Measurements from ENCODE around the gene TMEM39B.
"Not testable (repeated sequence)": the region's sequence is repeated elsewhere in the genome, so short reads cannot be mapped to it uniquely, and the experiment has no call there.

Gene TMEM39B

DNA sequence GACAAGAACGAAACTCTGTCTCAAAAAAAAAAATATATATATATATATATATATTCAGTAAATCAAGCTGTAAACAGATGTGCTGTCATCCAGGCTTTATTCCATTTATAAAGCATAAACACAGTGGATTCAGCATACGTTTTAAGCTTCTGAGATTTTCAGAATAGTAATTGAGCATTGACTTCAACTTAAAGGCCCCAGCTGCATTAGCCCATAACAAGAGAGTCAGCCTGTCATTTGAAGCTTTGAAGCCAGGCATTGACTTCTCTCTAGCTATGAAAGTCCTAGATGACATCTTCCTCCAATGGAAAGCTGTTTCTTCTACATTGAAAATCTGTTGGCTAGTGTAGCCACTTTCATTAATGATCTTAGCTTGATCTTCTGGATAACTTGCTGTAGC lies 41.7 kb downstream of the TMEM39B start:
- DNase-seq: no peak

DNA sequence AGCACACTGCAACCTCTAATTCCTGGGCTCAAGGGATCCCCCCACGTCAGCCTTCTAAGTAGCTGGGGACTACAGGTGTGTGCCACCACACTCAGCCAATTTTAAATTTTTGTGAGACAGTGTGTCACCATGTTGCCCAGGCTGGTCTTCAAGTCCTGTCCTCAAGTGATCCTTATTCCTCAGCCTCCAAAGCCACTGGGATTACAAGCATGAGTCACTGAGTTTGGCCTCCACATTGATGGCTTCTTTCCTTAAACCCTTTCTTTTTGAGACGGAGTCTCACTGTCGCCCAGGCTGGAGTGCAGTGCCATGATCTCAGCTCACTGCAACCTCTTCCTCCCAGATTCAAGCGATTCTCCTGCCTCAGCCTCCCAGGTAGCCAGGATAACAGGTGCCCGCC lies 42.8 kb downstream of the TMEM39B start:
- no peak for DNase-seq

DNA sequence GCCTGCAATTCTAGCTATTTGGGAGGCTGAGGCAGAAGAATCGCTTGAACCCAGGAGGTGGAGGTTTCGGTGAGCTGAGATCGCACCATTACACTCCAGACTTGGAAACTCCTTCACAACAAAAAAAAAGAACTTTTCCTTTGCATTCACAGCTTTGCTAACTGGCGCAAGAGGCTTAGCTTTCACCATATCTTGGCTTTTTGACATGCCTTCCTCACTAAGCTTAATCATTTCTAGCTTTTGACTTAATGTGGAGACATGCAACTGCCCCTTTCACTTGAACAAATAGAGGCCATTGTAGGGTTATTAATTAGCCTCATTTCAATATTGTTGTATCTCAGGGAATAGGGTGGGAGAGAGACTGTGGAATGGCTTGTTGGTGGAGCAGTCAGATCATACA lies 43.8 kb downstream of the TMEM39B start:
- DNase-seq: no peak

DNA sequence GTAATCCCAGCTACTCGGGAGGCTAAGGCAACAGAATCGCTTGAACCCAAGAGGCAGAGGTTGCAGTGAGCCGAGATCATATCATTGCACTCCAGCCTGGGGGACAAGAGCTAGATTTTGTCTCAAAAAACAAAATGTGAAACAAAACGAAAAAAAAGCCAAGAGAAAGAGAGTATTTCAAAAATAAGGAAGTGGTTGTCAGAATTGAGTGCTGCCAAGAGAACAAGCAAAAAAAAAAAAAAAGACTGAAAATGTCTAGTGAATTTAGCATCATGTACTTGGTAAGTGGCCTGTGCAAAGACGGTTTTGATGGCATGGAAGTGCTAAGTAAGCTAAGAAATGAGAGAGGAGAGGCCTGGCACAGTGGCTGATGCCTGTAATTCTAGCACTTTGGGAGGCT lies 49.4 kb downstream of the TMEM39B start:
- no peak for DNase-seq

DNA sequence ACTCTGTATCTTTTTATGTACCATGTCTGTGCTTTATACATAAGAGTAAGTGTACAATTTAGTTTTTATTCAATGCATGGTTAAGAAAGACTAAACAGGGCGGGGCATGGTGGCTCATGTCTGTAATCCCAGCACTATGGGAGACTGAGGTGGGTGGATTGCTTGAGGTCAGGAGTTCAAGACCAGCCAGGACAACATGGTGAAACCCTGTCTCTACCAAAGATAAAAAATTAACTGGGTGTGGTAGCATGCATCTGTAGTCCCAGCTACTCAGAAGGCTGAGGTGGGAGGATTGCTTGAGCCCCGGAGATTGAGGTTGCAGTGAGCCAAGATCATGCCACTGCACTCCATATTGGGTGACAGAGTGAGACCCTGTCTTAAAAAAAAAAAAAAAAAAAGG lies 50.6 kb downstream of the TMEM39B start:
- DNase-seq: not testable (repeated sequence)

DNA sequence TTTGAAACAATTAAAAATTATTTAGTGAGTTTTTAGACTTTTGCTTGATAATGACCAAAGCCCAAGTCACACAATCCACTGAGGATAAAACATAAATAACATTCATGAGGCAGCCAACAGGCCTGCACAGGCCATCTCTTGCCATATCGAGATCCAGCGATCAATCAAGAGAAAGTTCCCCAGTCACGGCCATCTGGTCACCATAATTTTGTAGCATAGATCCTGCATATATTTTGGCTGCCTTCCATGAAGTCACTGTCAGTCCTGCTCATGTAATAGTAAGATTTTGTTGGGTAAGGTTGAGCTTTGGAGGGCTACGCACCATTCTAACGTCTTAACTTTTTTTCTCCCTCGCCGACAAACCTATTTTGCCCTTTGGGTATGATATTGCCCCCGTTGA lies 52.6 kb downstream of the TMEM39B start:
- DNase-seq: no peak

DNA sequence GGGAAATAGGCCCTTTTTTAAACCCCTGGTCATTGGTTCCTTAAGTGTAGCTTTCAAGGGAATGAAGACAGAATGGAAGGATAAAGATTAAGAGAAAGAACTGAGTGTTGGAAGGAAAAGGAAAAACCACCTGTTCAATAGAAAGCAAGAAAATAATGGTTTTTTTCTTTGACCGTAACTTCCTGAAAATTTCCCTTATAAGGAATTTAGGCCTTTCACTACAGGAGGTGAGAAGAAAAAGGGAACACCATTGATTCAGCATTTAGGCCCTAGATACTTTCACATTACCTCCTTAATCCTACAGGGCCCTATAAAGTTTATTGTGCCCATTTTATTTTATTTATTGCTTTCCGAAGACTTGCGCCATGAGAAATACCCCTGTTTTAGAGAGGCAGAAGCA lies 54.0 kb downstream of the TMEM39B start:
- DNase-seq: no peak

DNA sequence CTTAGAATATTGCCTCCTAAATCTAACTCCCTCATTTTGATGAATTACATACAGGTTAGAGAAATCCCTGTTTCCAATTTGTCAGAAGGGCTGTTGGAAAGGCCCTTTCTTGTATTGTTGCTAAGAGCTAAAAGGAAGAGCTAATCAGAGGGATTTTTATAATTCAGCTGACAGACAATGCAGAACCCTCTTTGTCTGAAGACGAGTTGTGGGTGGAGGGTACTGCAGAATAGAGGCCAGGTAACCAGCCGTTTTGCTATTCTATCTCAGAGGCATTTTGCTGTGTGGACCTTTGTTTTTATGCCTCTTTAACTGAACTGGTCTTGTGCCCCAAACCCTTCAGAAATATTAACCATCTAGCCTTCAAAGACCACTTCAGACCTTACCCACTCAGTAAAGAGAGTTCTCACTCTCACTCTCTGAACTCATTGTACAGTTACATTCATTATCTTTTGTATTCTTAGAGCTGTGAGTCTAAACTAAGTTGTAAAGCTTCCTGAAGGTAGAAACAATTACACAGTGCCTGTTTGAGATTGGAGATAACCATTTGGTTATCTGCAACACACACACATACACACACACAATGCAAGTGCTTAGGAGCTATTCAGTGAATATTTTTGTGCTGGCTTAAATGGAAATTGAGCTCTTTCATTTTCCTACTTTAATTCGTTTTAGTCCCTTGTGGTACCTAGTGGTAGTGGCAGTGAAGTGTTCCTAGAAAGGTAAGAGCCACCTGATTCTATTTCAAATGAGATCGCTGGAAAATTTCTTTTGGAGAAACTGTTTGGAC lies 54.9 kb downstream of the TMEM39B start:
- no peak for DNase-seq

DNA sequence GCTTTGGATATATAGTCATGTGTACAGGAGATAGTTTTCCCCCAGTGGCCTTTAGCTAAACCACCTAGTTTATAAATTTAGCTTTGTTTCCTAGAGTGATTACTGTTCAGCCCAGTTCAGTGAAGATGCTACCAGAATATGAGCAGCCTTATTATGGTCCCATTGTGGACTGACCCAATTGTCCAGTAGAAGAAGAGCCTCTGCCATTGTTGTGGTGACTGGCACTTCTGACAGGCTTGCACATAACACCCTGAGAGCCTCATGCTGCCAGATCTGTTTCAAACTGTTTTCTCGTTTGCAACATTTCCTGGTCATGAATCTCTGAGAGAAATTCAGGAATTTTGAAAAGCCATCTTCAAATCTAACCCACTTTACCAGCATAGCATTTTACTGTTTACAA lies 55.7 kb downstream of the TMEM39B start:
- no peak for DNase-seq

DNA sequence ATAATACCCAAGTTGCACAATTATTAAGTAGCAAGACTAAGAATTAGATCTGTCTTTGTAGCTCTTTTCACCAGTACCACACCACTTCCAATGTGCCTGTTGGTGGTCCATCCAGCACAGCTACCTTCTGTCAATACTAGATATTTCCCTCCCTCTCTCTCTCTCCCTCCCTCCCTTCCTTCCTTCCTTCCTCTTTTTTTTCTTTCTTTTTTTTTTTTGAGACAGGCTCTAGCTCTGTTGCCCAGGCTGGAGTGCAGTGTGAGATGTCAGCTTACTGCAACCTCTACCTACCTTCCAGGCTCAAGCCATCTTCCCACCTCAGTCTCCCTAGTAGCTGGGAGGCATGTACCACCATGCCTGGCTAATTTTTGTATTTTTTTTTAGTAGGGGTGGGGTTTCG lies 56.2 kb downstream of the TMEM39B start:
- no peak for DNase-seq

DNA sequence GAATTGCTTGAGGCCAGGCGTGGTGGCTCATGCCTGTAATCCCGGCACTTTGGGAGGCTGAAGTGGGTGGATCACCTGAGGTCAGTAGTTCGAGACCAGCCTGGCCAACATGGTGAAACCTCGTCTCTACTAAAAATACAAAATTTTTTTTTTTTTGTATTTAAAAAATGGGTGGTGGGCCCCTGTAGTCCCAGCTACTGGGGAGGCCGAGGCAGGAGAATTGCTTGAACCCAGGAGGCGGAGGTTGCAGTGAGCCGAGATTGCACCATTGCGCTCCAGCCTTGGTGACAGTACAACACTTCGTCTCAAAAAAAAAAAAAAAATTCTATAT lies 61.2 kb downstream of the TMEM39B start:
- DNase-seq: not testable (repeated sequence)

DNA sequence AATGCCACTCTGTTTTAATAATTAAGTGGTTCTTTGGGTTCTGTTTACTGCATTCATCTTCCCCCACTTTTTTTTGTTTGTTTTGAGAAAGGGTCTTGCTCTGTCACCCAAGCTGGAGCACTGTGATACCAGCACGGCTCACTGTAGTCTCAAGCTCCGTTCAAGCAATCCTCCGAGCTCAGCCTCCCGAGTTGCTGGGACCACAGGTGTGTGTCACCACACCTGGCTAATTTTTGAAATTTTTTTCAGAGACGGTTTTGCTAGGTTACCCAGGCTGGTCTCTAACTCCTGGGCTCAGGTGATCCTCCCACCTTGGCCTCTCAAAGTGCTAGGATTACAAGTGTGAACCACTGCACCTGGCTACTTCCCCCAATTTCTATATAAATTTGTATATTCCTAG lies 64.4 kb downstream of the TMEM39B start:
- no peak for DNase-seq

DNA sequence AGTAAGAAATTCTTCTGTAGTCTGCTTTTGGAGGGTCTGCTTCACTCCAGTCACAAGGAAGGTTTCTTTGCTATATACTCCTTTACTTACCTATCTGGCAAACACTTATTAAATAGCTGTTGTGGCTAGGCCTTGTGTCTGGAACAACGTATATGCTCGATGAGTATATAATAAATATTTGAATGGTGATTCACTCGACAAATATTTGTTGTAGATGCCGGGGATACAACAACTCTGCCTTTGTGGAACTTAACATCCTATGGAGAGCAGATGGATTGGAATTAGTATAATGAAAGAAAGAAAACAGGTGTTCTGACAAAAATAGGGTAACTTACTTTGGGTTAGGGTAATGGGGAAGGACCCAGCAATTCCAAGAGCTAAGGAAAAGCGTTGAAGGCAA lies 66.2 kb downstream of the TMEM39B start:
- no peak for DNase-seq

DNA sequence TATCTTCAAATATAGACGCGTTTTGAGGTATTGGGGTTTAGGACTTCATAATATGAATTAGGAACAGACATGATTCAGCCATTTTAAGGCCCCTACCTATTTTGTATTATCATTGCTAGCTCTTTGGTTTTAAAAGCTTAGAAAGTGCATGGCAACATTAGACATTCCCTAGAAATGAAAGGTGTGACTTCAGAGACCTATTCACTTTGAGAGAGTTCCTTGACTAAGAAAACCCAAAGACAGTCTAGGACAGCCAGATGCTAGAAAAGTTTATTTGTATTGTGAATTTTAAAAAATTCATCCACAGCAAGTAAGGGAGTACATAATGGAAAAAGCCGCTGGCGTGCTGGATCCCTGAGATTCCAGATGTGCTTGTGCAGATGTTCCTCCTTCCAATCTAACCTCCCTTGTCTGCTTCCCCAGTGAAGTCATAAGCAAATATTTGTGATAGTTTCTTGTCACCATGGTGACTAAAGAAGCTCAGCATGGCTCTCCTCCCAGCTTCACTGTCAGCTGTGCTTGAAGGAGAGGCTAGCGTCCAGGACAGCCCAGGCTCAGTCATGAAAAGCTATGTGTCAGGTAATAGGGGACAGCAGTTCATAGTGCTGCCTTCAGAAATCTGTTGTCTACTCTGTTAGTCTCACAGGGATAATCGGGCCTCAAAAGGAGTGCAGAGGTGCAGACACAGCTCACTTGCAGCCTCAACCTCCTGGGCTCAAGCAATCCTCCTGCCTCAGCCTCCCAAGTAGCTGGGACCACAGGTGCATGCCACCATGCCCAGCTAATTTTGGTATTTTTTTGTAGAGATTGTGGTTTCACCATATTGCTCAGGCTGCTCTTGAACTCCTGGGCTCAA lies 69.9 kb downstream of the TMEM39B start:
- DNase-seq: peak; percentile 83

DNA sequence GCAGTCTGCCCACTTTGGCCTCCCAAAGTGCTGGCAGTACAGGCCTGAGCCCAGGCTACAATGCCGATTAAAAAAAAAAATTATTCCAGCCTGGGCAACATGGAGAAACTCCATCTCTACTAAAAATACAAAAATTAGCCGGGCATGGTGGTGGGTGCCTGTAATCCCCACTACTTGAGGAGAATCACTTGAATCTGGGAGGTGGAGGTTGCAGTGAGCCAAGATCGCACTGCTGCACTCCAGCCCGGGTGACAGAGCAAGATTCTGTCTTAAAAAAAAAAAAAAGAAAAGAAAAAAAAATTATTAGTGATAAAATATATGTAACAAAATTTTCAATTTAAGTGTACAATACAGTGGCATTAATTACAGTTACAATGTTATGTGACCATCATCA lies 70.6 kb downstream of the TMEM39B start:
- DNase-seq: not testable (repeated sequence)

DNA sequence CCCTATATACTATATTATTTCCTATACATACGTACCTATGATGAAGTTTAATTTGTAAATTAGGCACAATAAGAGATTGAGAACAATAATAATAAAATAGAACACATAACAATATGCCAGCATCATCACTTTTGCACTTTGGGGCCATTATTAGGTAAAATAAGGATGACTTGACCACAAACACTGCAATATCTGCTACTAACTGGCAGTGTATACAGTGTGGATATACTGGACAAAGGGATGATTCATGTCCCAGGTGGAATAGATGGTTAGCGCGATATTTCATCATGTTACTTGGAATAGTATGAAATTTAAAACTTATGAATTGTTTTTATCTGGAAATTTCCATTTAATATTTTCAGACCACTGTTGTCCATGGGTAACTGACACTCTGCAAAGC lies 71.3 kb downstream of the TMEM39B start:
- DNase-seq: no peak

DNA sequence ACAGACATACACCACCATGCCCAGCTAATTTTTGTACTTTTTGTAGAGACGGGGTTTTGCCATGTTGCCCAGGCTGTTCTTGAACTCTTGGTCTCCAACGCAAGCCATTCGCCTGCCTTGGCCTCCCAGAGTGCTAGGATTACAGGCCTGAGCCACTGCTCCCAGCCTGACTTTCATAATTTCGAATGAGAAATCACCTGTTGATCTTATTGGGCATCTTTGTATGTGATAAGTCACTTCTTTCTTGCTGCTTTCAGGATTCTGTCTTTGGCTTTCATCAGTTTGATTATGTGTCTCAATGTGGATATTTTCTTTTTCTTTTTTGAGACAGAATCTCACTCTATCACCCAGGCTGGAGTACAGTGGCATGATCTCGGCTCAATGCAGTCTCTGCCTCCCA lies 75.1 kb downstream of the TMEM39B start:
- not testable (repeated sequence) for DNase-seq

DNA sequence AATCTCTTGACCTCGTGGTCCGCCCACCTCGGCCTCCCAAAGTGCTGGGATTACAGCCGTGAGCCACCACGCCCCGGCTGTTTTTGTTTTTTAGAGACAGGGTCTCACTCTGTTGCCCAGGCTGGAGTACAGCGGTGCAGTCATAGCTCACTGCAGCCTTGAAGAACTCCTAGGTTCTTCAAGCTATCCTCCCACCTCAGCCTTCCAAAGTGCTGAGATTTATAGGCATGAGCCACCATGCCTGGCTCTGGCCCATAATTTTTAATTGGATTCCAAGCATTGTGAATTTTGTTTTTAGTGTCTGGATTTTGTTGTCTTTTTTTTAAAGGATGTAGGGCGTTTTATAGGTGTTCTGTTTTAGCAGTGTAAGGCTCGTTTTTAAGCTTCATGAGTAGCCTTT lies 78.1 kb downstream of the TMEM39B start:
- DNase-seq: no peak

DNA sequence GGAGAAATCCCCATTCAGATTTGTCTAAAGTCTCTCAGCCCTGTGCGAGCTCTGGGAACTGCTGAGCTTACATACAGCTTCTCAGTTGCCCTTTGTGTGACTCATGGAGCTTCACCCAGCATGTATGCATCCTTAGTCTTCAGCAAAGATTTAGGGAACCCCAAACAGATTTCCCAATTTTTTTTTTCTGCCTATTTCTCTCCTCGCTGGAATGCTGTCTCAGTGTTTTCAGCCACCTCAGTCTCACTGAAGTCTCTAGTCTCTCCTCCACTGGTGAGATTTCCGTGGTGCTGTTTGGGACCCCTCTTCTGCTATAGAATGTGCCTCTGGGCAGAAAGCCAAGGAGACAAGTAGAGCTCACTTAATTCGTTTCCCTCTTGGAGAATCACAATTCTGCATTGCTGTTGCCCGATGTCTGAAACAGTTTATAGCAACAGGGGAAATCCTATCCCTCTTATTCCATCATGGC lies 78.6 kb downstream of the TMEM39B start:
- peak; percentile 48 for DNase-seq
